ENCODE results near the gene PEAR1. TPM values are rescaled to one million over a fixed set of nuclear protein-coding genes. Genes with fewer than 3 reads are reported as not detected.

Gene PEAR1
- total RNA-seq, 1 donor from 2014 or later: 0.29 TPM

DNA sequence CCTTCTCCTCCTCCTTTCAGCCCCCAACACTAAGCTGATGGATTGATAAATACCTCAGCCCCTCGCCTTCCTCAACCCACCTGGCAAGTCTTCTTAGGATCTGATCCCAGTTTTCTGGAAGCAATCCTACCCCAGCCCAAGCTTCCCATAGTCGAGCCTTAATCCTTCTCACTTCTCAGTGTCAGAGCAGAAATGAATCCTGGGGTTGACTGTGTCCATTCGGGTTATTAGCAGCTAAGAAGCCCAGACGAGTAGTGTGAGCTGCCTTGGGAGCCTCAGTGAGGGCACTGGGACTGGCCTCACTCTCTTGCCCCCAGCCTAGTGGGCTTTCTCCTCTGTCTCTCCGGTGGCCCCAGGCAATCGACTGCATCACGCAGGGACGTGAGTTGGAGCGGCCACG is 12.4 kb upstream of the PEAR1 start:
- intact Hi-C loops (cut with micrococcal nuclease): no loop called here

DNA sequence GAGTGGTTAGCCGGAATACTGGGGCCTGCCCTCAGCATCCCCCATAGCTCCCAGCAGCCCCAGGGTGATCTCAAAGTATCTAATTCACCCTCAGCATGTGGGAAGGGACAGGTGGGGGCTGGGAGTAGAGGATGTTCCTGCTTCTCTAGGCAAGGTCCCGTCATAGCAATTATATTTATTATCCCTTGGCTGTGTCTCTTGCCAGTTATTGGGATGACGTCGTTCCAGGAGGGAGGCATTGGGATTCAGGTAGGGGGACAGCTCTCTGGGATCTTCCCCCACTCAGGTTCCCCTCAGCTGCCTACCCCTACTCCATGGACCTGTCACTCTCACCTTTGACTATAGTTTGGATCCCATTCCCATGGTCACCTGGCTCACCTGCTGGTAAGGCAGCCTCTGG is 11.9 kb upstream of the PEAR1 start:
- intact Hi-C loops (cut with micrococcal nuclease): no loop called here

DNA sequence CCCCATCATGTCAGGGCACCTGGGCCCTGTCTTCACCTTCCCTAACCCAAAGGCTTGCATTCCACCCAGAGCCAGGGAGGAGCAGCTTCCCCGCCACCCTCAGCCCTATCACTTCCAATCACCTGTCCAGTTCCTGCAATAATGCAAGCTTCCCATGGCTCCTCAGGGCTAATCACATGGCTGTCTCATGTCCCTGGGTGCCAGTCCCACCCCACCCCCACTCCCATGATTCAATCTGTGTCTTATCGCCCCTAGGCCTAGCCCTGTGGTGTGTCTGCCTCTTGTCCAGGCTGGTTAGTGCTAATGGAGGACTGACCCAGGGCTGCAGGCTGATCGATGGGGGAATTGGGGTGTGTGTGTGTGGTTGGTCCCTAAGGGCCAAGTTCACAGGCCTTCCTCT is 11.0 kb upstream of the PEAR1 start:
- intact Hi-C loops (cut with micrococcal nuclease): no loop called here

DNA sequence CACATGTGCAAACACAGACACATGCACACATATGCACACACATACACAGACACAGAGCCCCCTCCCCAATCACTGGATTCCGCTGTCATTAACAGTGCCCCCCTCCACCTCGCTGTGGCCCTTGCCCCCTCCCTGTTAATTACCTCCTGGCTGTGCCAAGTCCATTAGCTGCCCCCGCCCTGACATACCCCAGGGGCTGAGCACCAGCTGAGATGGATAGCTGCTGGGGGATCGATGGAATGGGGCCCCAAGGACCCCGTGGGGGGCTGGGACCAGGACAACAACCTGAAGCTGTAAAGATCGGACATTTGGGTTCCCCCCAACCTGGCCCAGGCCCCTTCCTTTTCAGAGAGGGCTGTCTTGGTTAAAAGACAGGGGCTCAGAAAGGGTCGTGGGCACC is 9.6 kb upstream of the PEAR1 start:
- intact Hi-C loops (cut with micrococcal nuclease): no loop called here

DNA sequence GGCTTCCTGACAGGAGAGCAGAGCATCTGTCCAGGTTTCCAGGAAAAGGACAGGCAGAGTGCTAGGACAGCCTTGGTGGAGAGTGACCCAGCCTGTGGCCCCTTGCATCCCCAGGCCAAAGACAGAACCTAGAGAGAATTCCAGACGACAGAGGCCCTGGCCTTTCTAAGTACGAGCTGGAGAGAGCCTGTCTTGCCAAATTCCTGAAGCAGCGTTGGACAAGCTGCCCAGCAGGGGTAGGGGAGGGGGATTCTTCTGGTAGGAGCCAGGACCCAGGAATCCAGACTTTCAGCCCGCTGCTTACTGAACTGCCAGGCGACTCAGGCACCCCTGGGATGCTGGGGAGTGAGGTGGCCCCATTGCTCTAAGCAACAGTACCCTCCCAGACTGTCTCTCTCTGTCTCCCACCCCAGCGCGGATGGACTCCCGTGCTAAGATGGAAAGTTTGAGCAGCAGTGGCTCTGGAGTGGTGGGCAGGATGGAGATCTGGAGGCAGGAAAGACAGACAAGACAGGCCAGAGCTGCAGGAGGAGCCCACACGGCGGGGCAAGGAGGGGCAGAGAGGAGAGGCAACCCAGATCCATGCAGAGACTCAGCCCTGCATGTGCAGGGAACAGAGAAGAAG is 8.8 kb upstream of the PEAR1 start:
- intact Hi-C loops (cut with micrococcal nuclease): no loop called here

DNA sequence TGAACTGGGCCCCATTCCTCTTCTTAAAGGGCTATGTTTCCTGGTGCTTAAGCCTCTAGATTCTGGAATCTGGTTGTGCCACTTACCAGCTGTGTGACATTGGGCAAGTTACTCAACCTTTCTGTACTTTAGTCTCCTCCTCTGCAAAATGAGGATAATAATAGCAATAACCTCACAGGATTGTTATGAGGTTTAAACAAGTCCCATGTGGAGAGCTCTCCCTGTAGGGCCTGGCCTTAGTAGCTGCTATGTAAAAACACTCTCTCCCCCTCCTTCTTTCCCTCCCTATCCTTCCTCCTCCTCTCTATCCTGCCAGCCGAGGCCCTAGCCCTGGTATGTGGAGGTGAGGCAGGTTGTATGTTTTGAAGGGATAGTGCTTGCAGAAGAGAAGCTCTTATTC is 8.2 kb upstream of the PEAR1 start:
- intact Hi-C loops (cut with micrococcal nuclease): no loop called here

DNA sequence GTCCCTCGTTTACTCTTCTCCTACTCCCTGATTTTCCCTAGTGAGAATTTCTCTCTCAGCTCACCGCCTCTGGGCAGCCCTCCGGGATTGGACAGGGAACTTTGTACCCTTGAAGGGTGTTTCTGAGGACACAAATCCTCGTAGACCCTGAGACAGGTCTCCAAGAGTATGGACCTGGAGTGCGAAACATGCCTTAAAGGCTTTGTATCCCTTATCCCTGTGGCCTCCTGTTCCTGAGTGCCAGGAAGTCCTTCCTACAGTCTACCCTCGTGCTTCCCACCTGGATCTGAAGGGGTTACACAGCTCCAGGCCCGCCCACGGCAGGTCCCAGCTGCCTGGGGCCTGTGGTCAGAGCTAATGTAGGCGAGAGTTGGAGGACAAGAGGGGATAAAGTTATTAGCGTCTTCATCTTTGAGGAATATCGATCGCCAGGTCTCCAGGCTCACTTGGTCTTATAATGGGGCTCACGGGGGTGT is 7.6 kb upstream of the PEAR1 start:
- intact Hi-C loops (cut with micrococcal nuclease): no loop called here

DNA sequence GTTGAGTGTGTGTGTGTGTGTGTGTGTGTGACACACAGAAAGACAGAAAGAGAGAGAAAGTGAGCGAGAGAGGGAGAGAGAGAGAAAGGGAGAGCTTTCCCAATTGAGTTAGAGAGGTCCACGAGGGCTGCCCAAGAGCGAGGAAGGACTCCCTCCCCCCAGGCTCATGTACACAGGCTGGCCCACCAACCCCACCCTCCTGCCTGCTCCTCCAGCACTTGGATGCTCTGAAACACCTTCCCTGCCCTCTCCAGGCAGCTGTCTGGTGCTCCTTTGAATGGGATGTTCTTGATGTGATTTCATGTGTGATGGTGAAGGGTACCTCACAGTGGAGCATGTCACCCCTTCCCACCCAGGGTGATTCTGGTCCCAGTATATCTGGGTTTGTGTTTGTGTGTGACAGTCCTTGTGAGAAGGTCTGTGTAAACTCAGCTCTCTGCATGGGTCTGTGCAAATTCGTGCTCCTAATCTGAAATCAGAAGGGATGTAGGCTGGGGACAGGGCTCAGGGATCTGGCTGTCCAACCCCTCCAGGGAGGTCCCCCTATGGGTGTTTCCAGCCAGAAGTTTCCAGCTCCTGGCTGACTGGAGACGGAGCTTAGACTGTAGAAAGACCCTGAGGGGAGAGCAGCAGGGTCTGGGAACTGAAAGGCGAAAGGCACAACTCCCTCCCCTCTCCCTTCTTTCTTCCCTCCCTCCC is 6.8 kb upstream of the PEAR1 start:
- intact Hi-C loops (cut with micrococcal nuclease): no loop called here

DNA sequence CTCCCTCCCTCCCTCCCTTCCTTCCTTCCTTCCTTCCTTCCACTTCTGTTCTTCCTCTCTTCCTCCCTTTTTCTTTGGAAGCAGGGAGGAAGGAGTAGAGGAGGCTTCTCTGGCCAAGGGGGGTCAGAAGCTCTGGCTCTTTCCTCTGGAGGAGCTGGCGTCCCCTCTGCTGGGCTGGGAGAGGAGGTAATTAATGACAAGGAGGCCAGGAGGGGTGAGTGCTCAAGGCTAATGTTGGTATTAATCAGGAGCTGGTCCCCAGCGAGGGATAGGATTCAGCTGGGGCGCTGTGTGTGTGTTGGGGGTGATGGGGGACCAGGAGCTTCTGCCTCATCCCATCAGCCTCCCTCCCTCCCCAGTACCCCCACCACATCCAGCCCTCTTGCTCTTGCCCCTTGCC is 6.2 kb upstream of the PEAR1 start:
- intact Hi-C loops (cut with micrococcal nuclease): no loop called here

DNA sequence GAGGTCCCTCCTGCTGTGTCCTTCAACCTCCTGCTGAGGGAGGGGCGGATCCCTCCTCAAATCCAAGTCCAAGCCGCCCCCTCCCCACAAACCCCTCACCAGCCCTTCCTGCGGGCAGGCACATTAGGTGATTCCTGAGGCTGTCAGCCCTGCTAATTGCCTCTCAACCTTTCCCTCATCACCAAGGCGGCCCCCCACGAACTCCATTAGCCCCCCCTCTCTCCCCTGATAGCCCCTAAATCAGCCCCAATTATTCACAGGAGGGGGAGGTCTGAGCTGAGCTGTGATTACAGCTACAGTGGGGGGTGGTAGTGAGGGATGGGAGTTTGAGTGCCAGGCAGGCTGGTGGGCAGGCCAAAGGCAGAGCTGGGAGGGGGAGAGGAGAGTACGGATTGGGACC is 5.8 kb upstream of the PEAR1 start:
- intact Hi-C loops (cut with micrococcal nuclease): no loop called here

DNA sequence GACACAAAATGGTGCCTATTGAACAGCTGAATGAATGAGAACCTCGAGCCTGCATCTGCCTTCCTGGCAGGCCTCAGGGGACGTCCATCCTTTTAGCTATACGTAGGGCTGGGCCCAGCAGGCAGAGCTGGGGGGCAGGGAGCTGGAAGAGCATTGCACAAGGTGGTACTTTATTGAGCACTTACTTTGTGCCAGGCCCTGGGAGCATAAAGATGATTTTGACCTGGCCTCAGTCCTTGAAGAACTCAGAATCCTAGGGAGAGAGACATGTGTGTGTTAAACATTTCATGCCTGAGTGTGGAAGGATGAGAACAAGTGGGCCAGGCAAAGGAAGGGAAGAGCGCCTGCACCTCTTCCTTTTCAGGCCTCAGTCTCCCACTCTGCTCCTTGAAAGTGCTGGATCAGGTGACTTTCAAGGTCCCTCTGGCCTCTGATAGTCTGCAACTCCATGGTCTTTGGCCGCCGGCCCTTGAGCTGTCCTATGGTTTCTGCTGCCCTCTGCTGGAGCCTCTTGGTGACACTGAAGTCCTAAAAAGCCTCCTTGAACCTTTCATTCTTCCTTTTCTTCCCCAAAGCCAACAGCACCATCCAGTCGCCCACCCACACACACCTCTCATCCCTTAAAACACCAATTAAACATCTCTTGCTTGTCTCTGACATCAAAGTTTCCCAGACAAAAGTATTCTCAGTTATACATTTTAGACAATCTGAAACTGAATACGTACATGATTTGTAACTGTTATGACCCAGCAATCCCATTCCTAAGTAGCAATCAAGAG is 3.5 kb upstream of the PEAR1 start:
- intact Hi-C loops (cut with micrococcal nuclease): loop anchor here (1.0 to 5.0 kb wide), 7 partner anchors 30 to 263 kb away; partner anchors contain the start of genes CRABP2 and NTRK1

DNA sequence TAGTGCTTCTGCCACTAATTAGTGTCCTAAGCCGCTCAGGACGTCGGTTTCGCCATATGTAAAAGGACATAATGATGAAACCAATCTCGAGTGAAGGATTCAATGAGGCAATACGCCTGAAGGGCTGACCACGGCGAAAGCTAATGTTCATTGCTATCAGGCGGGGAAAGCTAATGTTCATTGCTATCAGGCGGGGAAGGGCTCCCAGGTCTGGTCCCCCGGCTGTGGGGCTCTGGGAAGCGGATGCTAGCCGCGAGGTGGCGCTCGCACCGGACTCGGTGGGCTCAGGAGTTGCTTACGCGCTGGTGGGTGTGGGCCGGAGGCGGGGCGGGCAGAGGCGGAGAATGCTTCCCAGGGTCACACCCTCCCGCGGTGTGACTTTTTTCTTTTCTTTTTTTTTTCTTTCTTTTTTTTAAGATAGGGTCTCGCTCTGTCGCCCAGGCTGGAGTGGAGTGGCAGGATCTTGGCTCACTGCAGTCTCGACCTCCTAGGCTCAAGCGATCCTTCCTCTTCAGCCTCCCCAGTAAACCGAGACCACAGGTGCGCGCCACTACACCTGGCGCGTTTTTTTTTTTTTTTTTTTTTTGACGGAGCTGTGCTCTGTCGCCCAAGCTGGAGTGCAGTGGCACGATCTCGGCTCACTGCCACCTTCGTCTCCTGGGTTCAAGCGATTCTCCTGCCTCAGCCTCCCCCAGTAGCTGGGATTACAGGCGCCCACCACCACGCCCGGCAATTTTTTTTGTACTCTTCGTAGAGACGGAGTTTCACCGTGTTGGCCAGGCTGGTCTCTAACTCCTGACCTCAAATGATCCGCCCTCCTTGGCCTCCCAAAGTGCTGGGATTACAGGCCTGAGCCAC is 1.1 kb upstream of the PEAR1 start:
- intact Hi-C loops (cut with micrococcal nuclease): loop anchor here (1.0 to 5.0 kb wide), 4 partner anchors 35 to 265 kb away; partner anchors contain the start of gene CRABP2

DNA sequence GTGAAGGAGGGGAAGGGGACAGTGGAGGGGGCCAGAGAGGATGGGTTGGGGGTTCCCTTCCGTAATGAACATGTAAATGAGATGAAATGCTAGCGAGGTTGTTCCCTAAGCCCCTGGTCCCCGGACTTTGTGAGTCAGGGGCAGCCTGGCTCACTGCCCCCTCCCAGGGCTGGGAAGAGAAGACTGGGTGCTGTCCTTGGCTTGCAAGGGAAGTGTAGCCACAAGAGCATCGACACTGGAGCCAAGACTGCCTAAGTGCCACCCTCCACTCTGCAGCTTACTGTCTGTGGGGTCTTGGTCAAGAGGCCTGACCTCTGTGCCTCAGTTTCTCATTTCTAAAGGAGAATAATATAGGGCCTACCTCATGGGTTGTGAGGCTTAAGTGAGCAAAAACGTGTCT is 483 bp downstream of the PEAR1 start:
- intact Hi-C loops (cut with micrococcal nuclease): loop anchor here (5.0 kb wide), 2 partner anchors 187 to 267 kb away; partner anchors contain the start of gene CRABP2

DNA sequence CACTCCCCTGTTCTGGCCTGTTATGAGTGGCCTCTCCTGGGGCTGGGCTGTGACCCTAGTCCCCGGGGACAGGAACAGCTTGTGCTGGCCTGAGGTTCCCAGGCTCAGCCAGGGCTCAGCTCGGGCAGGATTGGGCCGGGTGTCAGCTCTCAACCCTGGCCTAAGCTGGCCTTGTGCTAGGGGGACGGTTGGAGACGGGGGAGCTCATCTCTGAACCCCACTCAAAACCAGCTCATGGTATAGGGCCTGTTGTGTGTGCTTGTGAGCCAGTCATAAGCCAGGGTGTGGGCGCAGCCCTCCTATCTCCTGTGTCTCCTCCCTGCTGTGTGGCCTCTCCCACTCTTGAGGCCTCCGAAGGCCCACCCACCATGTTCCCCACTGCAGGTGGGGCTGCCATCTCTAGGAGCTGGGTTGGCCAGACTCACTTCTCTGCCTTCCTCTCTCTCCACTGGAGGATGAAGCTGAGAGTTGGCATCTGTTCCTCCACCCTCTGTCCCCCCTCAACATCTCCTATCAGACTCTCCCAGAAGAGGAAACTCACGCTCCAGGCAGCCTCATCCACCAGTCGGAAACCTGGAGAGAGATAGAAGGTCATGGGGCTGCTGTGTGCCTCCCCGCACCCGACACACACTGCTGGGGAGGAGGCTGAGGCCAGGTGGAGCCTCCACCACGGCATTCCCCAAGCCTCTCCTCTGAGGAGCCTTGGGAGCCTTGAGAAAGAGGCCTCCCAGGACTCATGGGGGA is 1.4 kb downstream of the PEAR1 start:
- intact Hi-C loops (cut with micrococcal nuclease): loop anchor here (5.0 kb wide), 2 partner anchors 188 to 268 kb away; partner anchors contain the start of gene CRABP2

DNA sequence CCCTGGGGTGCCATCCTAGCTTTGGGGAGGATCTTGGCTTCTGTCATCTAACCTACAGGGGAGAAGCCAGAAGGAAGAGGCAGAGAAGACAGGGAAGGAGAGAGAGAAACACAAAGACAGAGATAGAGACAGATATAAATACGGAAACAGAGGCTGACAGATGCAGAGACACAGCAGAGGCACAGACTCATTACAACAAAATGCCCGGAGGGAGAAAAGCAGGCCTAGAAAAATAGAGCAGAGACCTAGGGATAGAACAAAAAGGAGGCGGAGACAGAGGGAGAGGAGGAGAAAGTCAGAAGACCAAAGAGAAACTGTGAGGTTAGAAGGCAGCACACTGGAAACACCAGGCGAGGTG is 1.9 kb downstream of the PEAR1 start:
- intact Hi-C loops (cut with micrococcal nuclease): no loop called here

DNA sequence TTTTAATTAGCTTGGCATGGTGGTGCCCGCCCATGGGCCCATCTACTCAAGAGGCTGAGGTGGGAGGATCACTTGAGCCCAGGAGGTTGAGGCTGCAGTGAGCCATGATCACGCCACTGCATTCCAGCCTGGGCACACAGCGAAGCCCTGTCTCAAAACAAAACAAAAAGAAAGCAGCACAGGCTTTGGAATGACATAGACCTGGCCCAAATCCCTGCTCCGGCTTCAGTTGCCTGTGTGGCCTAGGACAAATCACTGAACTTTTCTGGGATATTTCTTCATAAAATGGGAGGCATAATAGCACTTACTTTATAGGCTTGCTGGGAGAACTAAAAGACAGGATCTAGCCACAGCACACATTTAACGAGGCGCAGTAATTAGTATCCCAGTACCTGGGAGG is 2.4 kb downstream of the PEAR1 start:
- intact Hi-C loops (cut with micrococcal nuclease): no loop called here

DNA sequence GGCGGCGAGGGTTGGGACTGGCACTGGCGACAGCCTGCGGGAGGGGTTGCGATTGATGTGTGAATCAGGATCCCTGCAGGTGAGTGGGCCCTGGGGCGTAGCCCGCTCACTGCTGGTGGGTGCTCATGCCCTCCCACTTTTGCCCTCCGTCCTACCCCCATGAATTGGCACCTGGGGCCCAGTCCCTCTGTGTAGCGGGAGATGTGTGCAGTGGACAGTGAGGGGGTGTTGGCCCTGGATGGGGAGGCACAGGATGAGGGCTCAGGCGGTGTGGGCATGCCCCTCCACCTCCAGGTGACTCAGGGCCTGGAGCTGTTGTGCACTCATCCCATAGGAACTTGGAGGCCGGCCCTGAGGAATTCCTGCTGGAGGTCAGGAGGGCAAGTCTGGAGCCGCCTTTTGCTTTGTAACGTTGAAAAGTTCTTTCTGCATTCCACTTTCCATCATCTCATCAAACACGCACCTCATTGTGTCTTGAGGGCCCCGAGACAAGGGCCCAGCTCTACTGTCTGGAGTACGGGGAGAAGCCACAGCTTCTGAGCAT is 3.0 kb downstream of the PEAR1 start:
- intact Hi-C loops (cut with micrococcal nuclease): no loop called here

DNA sequence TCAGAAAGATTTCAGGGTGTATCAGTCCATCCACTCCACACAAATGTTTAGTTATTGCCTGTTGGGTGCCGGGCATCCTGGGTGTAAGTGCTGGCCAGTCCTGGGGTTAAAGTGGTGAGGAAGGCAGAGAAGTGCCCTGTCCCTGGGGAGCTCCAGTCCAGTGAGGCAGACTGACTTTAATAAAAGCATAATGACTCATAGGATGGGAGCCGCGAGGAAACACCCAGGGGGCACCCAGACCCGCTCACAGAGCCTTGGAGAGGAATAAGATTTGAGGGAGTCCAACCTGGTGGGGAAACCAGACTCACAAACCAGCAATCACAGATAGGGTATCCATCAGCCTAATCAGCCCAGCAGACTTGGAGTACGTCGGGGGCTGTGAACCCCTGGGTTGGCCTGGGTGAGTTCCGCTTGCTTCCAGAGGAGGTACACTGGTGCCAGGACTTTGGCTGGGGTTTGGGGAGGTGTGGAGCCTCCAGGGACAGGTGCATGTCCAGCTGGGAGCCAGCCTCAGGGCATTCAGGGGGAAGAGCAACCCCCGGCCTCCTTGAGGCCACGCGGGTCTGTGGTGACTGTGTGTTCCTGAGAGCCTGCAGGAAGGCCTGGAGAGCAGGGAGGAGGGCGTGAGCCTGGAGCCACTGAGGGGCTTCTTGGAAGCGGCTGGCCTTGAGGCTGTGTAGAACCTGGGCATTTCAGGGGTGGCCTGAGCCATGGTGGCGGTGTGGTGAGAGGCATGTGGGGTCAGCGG is 3.7 kb downstream of the PEAR1 start:
- intact Hi-C loops (cut with micrococcal nuclease): no loop called here

DNA sequence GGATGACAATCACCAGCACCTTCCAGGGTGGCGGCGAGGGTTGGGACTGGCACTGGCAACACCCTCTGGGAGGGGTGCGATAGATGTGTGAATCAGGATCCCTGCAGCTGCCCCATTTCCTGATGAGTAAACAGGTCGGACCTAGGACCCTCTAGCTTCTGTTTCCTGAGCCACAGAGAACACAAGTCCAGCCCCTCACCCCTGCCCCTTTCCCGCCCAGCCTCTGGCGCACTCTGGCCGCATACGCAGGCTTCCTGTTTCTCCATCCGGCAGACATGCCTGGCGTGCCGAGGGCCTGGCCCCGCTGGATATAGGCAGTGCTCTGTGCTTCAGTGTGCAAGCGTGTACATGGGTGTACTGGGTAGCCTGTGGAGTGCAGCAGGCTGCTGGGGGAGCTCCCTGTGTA is 4.6 kb downstream of the PEAR1 start:
- intact Hi-C loops (cut with micrococcal nuclease): no loop called here
